Endodermal cell (in vitro differentiated cells): Measurements from ENCODE around the gene TAS2R1. TPM values are rescaled to one million over a fixed set of nuclear protein-coding genes. Genes with fewer than 3 reads are reported as not detected.

Source experiments
- DNase-seq: peaks from one replicate; pipeline ENCODE4 v3.0.0-alpha.2; 2017
- H3K27ac ChIP-seq: 2 replicates; pipeline ENCODE4 v1.5.1; 2013; ENCODE audit warnings: mild to moderate bottlenecking, low read depth, low read length, moderate library complexity
- H3K27me3 ChIP-seq: 2 replicates; pipeline ENCODE4 v1.6.1; 2013; ENCODE audit warnings: mild to moderate bottlenecking, low read length, moderate library complexity; ENCODE audit not compliant: insufficient read depth, control insufficient read depth, poor library complexity, severe bottlenecking
- H3K36me3 ChIP-seq: 2 replicates; pipeline ENCODE4 v1.7.0; 2013; ENCODE audit warnings: mild to moderate bottlenecking, low read length, moderate library complexity; ENCODE audit not compliant: control insufficient read depth, insufficient read depth
- H3K4me1 ChIP-seq: one replicate; pipeline ENCODE4 v1.7.0; 2013; ENCODE audit warnings: low read length; ENCODE audit not compliant: control insufficient read depth, insufficient read depth
- H3K4me3 ChIP-seq: 2 replicates; pipeline ENCODE4 v1.5.1; 2013; ENCODE audit warnings: mild to moderate bottlenecking, low read length, moderate library complexity
- H3K9ac ChIP-seq: 2 replicates; pipeline ENCODE4 v1.6.1; 2013; ENCODE audit warnings: mild to moderate bottlenecking, low read length, moderate library complexity; ENCODE audit not compliant: poor library complexity, severe bottlenecking; ENCODE audit errors: extremely low read depth
- H3K9me3 ChIP-seq: 2 replicates; pipeline ENCODE4 v1.6.1; 2013; ENCODE audit warnings: mild to moderate bottlenecking, low read length, moderate library complexity; ENCODE audit not compliant: control insufficient read depth
- H3K27ac Mint-ChIP-seq: 2 replicates; pipeline ENCODE4 v1.8.0; 2020; ENCODE audit warnings: mixed read lengths
- H3K27me3 Mint-ChIP-seq: 2 replicates; pipeline ENCODE4 v1.8.0; 2021; ENCODE audit warnings: mild to moderate bottlenecking, mixed read lengths; ENCODE audit not compliant: insufficient read depth
- H3K36me3 Mint-ChIP-seq: 2 replicates; pipeline ENCODE4 v1.8.0; 2020; ENCODE audit warnings: low read depth, mixed read lengths
- H3K4me1 Mint-ChIP-seq: 2 replicates; pipeline ENCODE4 v1.8.0; 2020; ENCODE audit warnings: mixed read lengths
- H3K4me3 Mint-ChIP-seq: 2 replicates; pipeline ENCODE4 v1.8.0; 2020; ENCODE audit warnings: mild to moderate bottlenecking, moderate library complexity, mixed read lengths
- H3K9me3 Mint-ChIP-seq: 2 replicates; pipeline ENCODE4 v1.8.0; 2020; ENCODE audit warnings: mild to moderate bottlenecking, mixed read lengths
- CTCF ChIP-seq: fragments of 200-600 bp; sonication (generic); conservative IDR thresholded peaks from 2 replicates; pipeline ENCODE4 v1.5.0; 2021; ENCODE audit warnings: antibody characterized with exemption, mild to moderate bottlenecking
- WGBS, 2 experiments: methylation state at CpG; one replicate each; pipeline versions ENCODE4 v1.1.5 to v1.1.7; 2013; ENCODE audit warnings: missing lambda C conversion rate in 2 of 2, mixed read lengths in 1 of 2; ENCODE audit not compliant: insufficient coverage in 1 of 2, insufficient read length in 1 of 2; 5-methylcytosine and 5-hydroxymethylcytosine counted together
- total RNA-seq, 2 donors: library from RNA; stranded (reverse); fragmentation: NEBNext Ultra II Directional in 1 of 2; extraction: Animal tissue kit (Norgen Biotek cat#: 25700) in 1 of 2; gene quantifications; 2 replicates in 1 of 2; 3 replicates in 1 of 2; pipeline ENCODE4 v1.2.1, GENCODE V29; 2021

Gene TAS2R1
- total RNA-seq, 2 donors from 2014 or later, result 0.24 TPM; not detected in 1

GRCh38 chr5:9626955-9627354, 3.2 kb downstream of the TAS2R1 start:
- Histone ChIP-seq H3K27me3 (no peaks in the 10 kb centered on the region), H3K4me3 (no peak overlapping the region), H3K27ac (no peak overlapping the region), H3K9me3 (no peaks in the 10 kb centered on the region), H3K9ac (no peak overlapping the region), H3K36me3 (no peaks in the 10 kb centered on the region), H3K4me1 (no peaks in the 10 kb centered on the region)
- Mint-ChIP-seq H3K27me3 (no peaks in the 10 kb centered on the region), H3K4me3 (no peak overlapping the region), H3K36me3 (no peaks in the 10 kb centered on the region), H3K4me1 (peaks cover 11% of the 10 kb centered on the region), H3K9me3 (no peaks in the 10 kb centered on the region), H3K27ac (no peak overlapping the region)
- 89 to 97% methylated on average over 5 to 6 of the region's 6 CpGs for WGBS, 2 experiments
- no peak for DNase-seq
- no peak for TF ChIP-seq CTCF

GRCh38 chr5:9625731-9626130, 4.4 kb downstream of the TAS2R1 start:
- H3K27ac ChIP-seq, result no peak overlapping the region
- H3K9me3 ChIP-seq, result no peaks in the 10 kb centered on the region
- Mint-ChIP-seq H3K4me1 (peaks cover 12% of the 10 kb centered on the region), H3K27me3 (no peaks in the 10 kb centered on the region), H3K27ac (no peak overlapping the region), H3K36me3 (no peaks in the 10 kb centered on the region), H3K9me3 (no peaks in the 10 kb centered on the region), H3K4me3 (no peak overlapping the region)
- TF ChIP-seq CTCF, result no peak
- no peaks in the 10 kb centered on the region for H3K36me3 ChIP-seq
- no peak overlapping the region for H3K9ac ChIP-seq
- DNase-seq, result no peak
- no peaks in the 10 kb centered on the region for H3K27me3 ChIP-seq
- no peaks in the 10 kb centered on the region for H3K4me1 ChIP-seq
- WGBS, 2 experiments, result 96 to 100% methylated on average over 2 of the region's 2 CpGs
- H3K4me3 ChIP-seq, result no peak overlapping the region

- Histone ChIP-seq H3K36me3 (no peaks in the 10 kb centered on the region), H3K9me3 (no peaks in the 10 kb centered on the region), H3K4me1 (no peaks in the 10 kb centered on the region), H3K4me3 (no peak overlapping the region), H3K27ac (no peak overlapping the region), H3K27me3 (no peaks in the 10 kb centered on the region), H3K9ac (no peak overlapping the region)
- no peaks in the 10 kb centered on the region for H3K9me3 Mint-ChIP-seq
- H3K36me3 Mint-ChIP-seq, result no peaks in the 10 kb centered on the region
- H3K4me1 Mint-ChIP-seq, result peaks cover 12% of the 10 kb centered on the region
- no peak overlapping the region for H3K4me3 Mint-ChIP-seq
- DNase-seq, result no peak
- H3K27ac Mint-ChIP-seq, result no peak overlapping the region
- TF ChIP-seq CTCF, result no peak
- 87 to 97% methylated on average over 3 to 5 of the region's 5 CpGs for WGBS, 2 experiments
- H3K27me3 Mint-ChIP-seq, result no peaks in the 10 kb centered on the region
Observed at GRCh38 chr5:9625286-9625685, 4.9 kb downstream of the TAS2R1 start.
